K562 (cell line): ENCODE results near the gene CTDSP1. TPM values are rescaled to one million over a fixed set of nuclear protein-coding genes. Genes with fewer than 3 reads are reported as not detected.

ENCODE experiments used
- ATF7 ChIP-seq: fragments of 450-650 bp; IDR thresholded peaks from 2 replicates; pipeline ENCODE4 v1.7.1; 2014; ENCODE audit warnings: mild to moderate bottlenecking, moderate library complexity
- DNMT1 ChIP-seq: fragments of 450-650 bp; IDR thresholded peaks from 2 replicates; pipeline ENCODE4 v1.6.1; 2016; ENCODE audit warnings: antibody characterized with exemption, mild to moderate bottlenecking
- ESRRA ChIP-seq: fragments of 450-650 bp; IDR thresholded peaks from 2 replicates; pipeline ENCODE4 v1.6.1; 2014; ENCODE audit warnings: low read depth, mild to moderate bottlenecking, moderate library complexity, borderline replicate concordance
- HNRNPK ChIP-seq: fragments of 200-400 bp; formaldehyde crosslinking; IDR thresholded peaks from one replicate; pipeline ENCODE4 v1.6.1; 2018; ENCODE audit warnings: mild to moderate bottlenecking, low read depth, low read length; ENCODE audit not compliant: poor library complexity, severe bottlenecking
- MTA1 ChIP-seq: fragments of 450-650 bp; IDR thresholded peaks from 2 replicates; pipeline ENCODE4 v1.6.1; 2017; ENCODE audit warnings: borderline replicate concordance
- SMAD1 ChIP-seq: fragments of 150-350 bp; IDR thresholded peaks from 2 replicates; pipeline ENCODE4 v1.6.1; 2014; ENCODE audit warnings: low read length, low read depth; ENCODE audit not compliant: partially characterized antibody
- SNIP1 ChIP-seq: fragments of 450-650 bp; IDR thresholded peaks from 2 replicates; pipeline ENCODE4 v1.7.1; 2017; ENCODE audit warnings: low read depth, mild to moderate bottlenecking
- ZNF197 ChIP-seq: fragments of 200-800 bp; sonication (Bioruptor generic); IDR thresholded peaks from 2 replicates; pipeline ENCODE4 v1.6.1; 2016; ENCODE audit warnings: low read depth, missing genetic modification characterization, missing compliant biosample characterization
- ZNF324 ChIP-seq: fragments of 250-450 bp; sonication (Bioruptor Pico); IDR thresholded peaks from 2 replicates; pipeline ENCODE4 v1.4.0; 2020; ENCODE audit warnings: mild to moderate bottlenecking
- ZNF384 ChIP-seq: IDR thresholded peaks from 2 replicates; pipeline ENCODE4 v1.6.1; 2012; ENCODE audit warnings: low read depth, low read length, improper control_type of control experiment
- ZNF436 ChIP-seq: fragments of 250-450, 450-650 bp; sonication (Bioruptor Pico); formaldehyde crosslinking; IDR thresholded peaks from 2 replicates; pipeline ENCODE4 v1.7.0; 2020; ENCODE audit warnings: mild to moderate bottlenecking
- ZNF644 ChIP-seq: fragments of 200-800 bp; sonication (Bioruptor generic); IDR thresholded peaks from 2 replicates; pipeline ENCODE4 v1.6.1; 2016; ENCODE audit warnings: low read depth, missing genetic modification characterization, missing compliant biosample characterization
- polyA plus RNA-seq, 8 experiments: library from polyadenylated mRNA; depleted of rRNA in 4 of 8; stranded (reverse) in 5 of 8; unstranded in 3 of 8; fragments of >200 nt; fragmentation: Nextera tagmentation in 2 of 8; fragmentation: Illumina TruSeq in 1 of 8; extraction: Ambion mirVana in 2 of 8; extraction: Trizol in 1 of 8; gene quantifications; 2 replicates each; pipeline versions ENCODE4 v1.2.1 to v1.2.3, GENCODE V29; 2011 to 2014; ENCODE audit warnings: inconsistent platforms in 1 of 8, missing spikeins in 1 of 8
- total RNA-seq, 7 experiments: library from RNA; depleted of rRNA in 6 of 7; stranded (reverse); fragments of >200 nt in 6 of 7; fragmentation: Illumina TruSeq in 2 of 7; extraction: Trizol in 2 of 7; gene quantifications; 2 replicates each; pipeline versions ENCODE4 v1.2.1 to v1.2.3, GENCODE V29; 2011 to 2021; ENCODE audit warnings: low replicate concordance in 1 of 7
- TF ChIP-seq, protein P1 (sequence below), 2 experiments: fragments of 450-650 bp; IDR thresholded peaks; 2 replicates each; pipeline ENCODE4 v1.6.1; 2016; ENCODE audit warnings: mild to moderate bottlenecking in 2 of 2, borderline replicate concordance in 1 of 2, low read depth in 1 of 2, moderate library complexity in 1 of 2
- TF ChIP-seq, protein P2 (sequence below): fragments of 200-400 bp; formaldehyde crosslinking; IDR thresholded peaks from 2 replicates; pipeline ENCODE4 v1.6.1; 2017; ENCODE audit warnings: mild to moderate bottlenecking, low read depth, low read length, moderate library complexity
- TF ChIP-seq, protein P3 (sequence below): fragments of 250-450 bp; sonication (Bioruptor Pico); IDR thresholded peaks from 2 replicates; pipeline ENCODE4 v1.9.0; 2021; ENCODE audit warnings: mild to moderate bottlenecking, inconsistent platforms

CTDSP1 gene
- total and polyA plus RNA-seq, 9 of the 15 experiments (the other 6 are each of a cell fraction or from before 2014, with no cell fraction given) = 2.4 to 74.8 (median 45.8) TPM

DNA sequence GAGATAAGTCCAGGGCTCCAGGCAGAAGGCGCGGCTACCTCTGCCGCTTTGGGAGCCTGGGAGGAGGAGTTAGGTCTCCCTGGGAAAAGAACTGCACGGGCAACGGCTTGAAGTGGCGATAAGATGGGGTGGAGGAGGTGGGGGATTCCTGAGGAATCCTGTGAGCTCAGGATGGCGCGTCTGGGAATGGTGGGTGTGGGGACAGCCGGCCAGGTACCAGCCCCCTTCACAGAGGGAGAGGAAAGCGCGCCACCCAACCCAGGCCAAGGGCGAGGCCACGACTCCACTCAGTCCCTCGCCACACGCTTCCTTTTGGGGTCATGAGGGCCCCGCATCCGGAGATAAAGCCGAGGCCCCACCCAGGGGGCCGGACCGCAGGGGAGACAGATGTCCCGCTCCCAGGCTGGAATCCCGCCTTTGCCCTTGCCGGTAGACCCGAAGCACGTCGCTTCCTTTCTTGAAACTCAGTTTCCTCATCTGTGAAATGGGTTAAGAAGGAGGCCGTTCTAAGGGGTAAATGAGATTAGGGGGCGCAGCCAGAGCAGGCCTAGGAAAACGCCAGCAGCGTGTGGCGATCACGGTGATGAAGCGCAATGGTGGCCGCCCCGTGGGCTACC is 1.7 kb upstream of the CTDSP1 start (continued):
- TF ChIP-seq SMAD1 (no peak), ZNF324 (CRISPR knock-in tag) (no peak), ZNF197 (CRISPR knock-in tag) (0 out of 2 replicates have a peak, but pooled peaks have one; percentile 50), ATF7 (0 out of 2 replicates have a peak, but pooled peaks have one; percentile 28), ZNF436 (no peak), ZNF384 (no peak), HNRNPK (no peak), SNIP1 (no peak), MTA1 (peak; percentile 62; the same call in 1 of the 2 replicates), DNMT1 (no peak), ZNF644 (tag) (no peak), ESRRA (peak; percentile 95)
- TF ChIP-seq, protein P1, sequence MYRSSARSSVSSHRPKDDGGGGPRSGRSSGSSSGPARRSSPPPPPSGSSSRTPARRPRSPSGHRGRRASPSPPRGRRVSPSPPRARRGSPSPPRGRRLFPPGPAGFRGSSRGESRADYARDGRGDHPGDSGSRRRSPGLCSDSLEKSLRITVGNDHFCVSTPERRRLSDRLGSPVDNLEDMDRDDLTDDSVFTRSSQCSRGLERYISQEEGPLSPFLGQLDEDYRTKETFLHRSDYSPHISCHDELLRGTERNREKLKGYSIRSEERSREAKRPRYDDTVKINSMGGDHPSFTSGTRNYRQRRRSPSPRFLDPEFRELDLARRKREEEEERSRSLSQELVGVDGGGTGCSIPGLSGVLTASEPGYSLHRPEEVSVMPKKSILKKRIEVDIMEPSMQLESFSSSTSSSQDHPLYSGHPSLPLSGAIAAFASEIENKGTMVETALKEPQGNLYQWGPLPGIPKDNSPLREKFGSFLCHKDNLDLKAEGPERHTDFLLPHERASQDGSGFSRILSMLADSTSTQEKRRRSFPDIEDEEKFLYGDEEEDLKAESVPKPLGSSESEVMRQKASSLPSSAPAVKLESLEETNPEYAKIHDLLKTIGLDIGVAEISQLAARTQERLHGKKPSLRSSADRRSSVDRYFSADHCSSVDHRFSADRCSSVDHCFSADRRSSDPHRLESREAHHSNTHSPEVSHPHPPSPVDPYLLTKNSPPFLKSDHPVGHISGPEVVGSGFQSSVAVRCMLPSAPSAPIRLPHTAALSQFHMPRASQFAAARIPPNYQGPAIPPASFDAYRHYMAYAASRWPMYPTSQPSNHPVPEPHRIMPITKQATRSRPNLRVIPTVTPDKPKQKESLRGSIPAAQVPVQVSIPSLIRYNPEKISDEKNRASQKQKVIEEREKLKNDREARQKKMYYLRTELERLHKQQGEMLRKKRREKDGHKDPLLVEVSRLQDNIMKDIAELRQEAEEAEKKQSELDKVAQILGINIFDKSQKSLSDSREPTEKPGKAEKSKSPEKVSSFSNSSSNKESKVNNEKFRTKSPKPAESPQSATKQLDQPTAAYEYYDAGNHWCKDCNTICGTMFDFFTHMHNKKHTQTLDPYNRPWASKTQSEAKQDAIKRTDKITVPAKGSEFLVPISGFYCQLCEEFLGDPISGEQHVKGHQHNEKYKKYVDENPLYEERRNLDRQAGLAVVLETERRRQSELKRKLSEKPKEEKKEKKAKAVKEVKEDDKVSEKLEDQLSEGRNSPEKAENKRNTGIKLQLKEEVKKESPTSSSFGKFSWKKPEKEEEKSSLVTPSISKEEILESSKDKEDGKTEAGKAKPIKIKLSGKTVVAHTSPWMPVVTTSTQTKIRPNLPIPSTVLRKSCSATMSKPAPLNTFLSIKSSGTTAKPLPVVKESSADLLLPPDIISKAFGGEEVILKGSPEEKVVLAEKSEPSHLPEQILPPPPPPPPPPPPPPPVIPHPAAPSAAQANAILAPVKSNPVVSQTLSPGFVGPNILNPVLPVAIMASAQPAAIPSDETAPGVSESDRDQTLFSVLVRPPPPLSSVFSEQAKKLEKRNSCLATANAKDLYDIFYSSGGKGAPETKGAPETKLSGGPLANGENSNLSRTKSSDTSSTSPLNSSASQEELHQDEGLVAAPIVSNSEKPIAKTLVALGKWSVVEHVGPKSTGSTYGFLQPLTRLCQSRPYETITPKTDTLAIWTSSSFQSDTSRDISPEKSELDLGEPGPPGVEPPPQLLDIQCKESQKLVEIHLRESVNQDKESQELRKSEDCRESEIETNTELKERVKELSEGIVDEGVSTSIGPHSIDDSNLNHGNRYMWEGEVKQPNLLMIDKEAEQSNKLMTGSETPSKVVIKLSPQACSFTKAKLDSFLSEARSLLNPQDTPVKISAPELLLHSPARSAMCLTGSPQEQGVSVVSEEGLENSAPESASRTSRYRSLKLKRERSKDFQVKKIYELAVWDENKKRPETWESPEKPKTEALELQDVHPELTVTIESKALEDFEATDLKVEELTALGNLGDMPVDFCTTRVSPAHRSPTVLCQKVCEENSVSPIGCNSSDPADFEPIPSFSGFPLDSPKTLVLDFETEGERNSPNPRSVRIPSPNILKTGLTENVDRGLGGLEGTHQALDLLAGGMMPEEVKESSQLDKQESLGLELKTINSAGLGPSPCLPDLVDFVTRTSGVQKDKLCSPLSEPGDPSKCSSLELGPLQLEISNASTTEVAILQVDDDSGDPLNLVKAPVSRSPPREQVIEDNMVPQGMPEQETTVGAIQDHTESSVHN (IDR thresholded peaks at IDR 0.05; ENCODE audit: borderline replicate concordance in 1 of 2, low read depth in 1 of 2) = no peak
- TF ChIP-seq, protein P2, sequence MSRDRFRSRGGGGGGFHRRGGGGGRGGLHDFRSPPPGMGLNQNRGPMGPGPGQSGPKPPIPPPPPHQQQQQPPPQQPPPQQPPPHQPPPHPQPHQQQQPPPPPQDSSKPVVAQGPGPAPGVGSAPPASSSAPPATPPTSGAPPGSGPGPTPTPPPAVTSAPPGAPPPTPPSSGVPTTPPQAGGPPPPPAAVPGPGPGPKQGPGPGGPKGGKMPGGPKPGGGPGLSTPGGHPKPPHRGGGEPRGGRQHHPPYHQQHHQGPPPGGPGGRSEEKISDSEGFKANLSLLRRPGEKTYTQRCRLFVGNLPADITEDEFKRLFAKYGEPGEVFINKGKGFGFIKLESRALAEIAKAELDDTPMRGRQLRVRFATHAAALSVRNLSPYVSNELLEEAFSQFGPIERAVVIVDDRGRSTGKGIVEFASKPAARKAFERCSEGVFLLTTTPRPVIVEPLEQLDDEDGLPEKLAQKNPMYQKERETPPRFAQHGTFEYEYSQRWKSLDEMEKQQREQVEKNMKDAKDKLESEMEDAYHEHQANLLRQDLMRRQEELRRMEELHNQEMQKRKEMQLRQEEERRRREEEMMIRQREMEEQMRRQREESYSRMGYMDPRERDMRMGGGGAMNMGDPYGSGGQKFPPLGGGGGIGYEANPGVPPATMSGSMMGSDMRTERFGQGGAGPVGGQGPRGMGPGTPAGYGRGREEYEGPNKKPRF = no peak
- TF ChIP-seq, protein P3, sequence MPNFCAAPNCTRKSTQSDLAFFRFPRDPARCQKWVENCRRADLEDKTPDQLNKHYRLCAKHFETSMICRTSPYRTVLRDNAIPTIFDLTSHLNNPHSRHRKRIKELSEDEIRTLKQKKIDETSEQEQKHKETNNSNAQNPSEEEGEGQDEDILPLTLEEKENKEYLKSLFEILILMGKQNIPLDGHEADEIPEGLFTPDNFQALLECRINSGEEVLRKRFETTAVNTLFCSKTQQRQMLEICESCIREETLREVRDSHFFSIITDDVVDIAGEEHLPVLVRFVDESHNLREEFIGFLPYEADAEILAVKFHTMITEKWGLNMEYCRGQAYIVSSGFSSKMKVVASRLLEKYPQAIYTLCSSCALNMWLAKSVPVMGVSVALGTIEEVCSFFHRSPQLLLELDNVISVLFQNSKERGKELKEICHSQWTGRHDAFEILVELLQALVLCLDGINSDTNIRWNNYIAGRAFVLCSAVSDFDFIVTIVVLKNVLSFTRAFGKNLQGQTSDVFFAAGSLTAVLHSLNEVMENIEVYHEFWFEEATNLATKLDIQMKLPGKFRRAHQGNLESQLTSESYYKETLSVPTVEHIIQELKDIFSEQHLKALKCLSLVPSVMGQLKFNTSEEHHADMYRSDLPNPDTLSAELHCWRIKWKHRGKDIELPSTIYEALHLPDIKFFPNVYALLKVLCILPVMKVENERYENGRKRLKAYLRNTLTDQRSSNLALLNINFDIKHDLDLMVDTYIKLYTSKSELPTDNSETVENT = no peak
